ENCODE results near the gene FHIT. TPM values are rescaled to one million over a fixed set of nuclear protein-coding genes. Genes with fewer than 3 reads are reported as not detected.
A peak's percentile ranks its signal among the peaks of the same experiment; 100 is the strongest.

The FHIT gene
- total RNA-seq, 1 donor from 2014 or later, result 23.8 TPM

GRCh38 chr3:60198179-60198720, 1053.0 kb downstream of the FHIT start:
- Mint-ChIP-seq H3K27ac (no peak overlapping the region), H3K36me3 (ENCODE audit: low read depth) (peaks cover 11% of the 10 kb centered on the region), H3K27me3 (no peaks in the 10 kb centered on the region), H3K9me3 (peaks cover 27% of the 10 kb centered on the region), H3K4me1 (peaks cover 13% of the 10 kb centered on the region), H3K4me3 (no peak overlapping the region)
- DNase-seq, result no peak
- intact Hi-C loops (cut with micrococcal nuclease), result loop anchor here (10.0 kb wide), 1 partner anchor 323 kb away; no protein-coding TSS in a partner anchor

DNA sequence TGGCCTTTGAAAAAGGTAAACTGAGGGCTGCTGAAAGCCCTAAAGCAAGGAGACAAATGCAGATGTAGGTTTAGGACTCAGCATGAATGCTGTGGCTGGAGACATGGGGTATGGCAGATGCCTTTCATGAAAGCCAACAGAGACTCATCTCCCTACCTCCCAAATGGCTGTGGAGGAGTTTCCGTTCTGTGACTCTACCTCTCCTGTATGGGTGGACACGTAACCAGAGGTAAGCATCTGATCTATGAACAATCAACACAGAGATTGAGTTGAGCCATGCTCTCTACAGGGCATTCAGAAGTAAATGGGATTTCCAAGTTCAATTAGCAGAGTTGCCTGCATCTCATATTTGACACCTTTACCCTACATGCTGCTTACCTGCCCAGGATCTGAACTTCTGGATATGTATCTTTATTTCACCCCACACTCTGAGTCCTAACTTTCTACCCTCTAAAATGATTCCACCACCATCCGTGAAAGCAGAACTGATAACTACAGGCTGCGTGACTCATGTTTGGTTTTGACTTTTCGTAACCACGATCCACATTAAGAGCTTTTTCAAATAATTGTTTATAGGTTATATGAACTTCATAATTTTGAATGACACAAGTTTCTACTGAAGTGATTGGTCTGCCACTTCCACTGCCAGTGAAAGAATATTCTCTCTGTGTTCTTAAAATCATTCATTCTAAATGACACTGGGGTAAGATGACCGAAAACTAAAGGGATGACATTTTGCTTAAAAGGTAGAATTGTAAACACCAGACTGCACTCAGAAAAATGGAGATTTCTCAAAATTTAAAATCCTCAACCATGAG, 1058.7 kb downstream of the FHIT start:
- Mint-ChIP-seq H3K36me3 (ENCODE audit: low read depth) (peaks cover 21% of the 10 kb centered on the region), H3K27ac (peak overlapping the region; percentile 90), H3K9me3 (peaks cover 14% of the 10 kb centered on the region), H3K4me1 (peaks cover 48% of the 10 kb centered on the region), H3K4me3 (peak overlapping the region; percentile 45), H3K27me3 (no peaks in the 10 kb centered on the region)
- intact Hi-C loops (cut with micrococcal nuclease), result loop anchor here (1.0 to 10.0 kb wide), 9 partner anchors 113 to 1328 kb away; no protein-coding TSS in a partner anchor
- peak; percentile 70 for DNase-seq

DNA sequence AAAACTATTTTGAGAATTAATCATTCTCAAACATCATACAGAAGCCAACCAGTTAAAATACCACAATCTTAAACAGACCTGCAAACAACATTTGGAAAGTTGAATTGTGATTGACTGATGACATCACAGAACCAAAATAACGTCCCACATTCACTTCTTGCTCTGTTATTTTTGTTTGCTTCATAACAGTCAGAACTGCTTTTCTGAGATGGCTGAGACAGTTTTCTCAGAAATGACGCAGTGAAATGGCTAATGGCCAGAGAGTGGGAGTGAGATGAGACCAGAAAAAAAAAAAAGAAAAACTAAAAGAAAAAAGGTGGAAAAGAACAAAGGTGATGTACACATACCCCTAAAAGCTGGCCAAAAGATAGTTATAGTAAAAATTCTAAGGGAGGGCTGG, 1061.2 kb downstream of the FHIT start:
- intact Hi-C loops (cut with micrococcal nuclease), result loop anchor here (5.0 to 10.0 kb wide), 2 partner anchors 315 to 803 kb away; no protein-coding TSS in a partner anchor
- Mint-ChIP-seq H3K27ac (peak overlapping the region; percentile 90), H3K4me3 (peak overlapping the region; percentile 29), H3K36me3 (ENCODE audit: low read depth) (peaks cover 24% of the 10 kb centered on the region), H3K9me3 (peaks cover 14% of the 10 kb centered on the region), H3K27me3 (no peaks in the 10 kb centered on the region), H3K4me1 (peaks cover 53% of the 10 kb centered on the region)
- peak; percentile 68 for DNase-seq

DNA sequence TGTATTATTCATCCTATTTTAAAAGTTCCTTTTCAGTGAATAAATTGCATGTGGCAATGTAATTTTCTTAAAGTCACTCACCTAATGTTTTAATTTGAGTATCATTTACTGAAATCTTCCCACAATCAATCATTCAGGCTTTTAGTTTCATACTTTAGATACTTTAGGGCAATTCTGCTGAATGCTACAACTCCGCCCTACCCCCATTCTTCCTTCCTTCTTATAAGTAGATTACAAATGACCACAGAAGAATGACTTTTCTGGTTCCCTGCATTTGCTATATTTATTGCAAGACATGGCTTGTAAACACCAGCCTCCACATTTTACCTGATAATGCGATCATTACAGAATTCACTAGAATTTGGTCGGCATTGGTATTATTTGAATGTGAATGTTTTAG, 1061.9 kb downstream of the FHIT start:
- intact Hi-C loops (cut with micrococcal nuclease), result loop anchor here (1.0 to 2.0 kb wide), 2 partner anchors 211 to 363 kb away; no protein-coding TSS in a partner anchor
- Mint-ChIP-seq H3K4me1 (peaks cover 48% of the 10 kb centered on the region), H3K9me3 (peaks cover 8% of the 10 kb centered on the region), H3K27ac (peak overlapping the region; percentile 90), H3K36me3 (ENCODE audit: low read depth) (peaks cover 18% of the 10 kb centered on the region), H3K4me3 (peak overlapping the region; percentile 29), H3K27me3 (no peaks in the 10 kb centered on the region)
- no peak for DNase-seq

DNA sequence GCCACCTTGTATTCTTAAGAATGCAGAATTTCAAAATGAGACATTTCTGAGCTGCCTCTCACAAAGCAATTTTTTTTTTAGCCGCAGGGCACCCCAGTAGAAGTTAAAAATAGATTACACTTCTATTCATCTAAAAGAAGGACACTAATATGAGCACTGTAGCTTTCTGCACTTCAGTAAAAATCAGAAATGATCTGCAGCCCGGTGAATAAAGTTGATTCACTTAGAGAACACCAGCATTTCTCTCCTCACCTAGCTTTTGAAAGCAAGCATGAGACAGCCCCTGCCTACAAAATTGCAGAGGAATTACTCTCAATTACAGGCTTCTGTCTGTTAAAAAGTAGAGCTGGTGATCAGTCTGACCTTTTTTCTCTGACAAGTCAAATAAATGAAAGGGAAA, 1062.4 kb downstream of the FHIT start:
- Mint-ChIP-seq H3K9me3 (peaks cover 8% of the 10 kb centered on the region), H3K36me3 (ENCODE audit: low read depth) (peaks cover 17% of the 10 kb centered on the region), H3K4me1 (peaks cover 47% of the 10 kb centered on the region), H3K27ac (peak overlapping the region; percentile 90), H3K4me3 (peak overlapping the region; percentile 29), H3K27me3 (no peaks in the 10 kb centered on the region)
- DNase-seq, result no peak
- intact Hi-C loops (cut with micrococcal nuclease), result loop anchor here (1.0 to 2.0 kb wide), 3 partner anchors 109 to 363 kb away; no protein-coding TSS in a partner anchor

- no peak overlapping the region for H3K27ac Mint-ChIP-seq
- intact Hi-C loops (cut with micrococcal nuclease), result no loop called here
- no peak for DNase-seq
These were observed 1063.9 kb downstream of the FHIT start for GRCh38 chr3:60187343-60187742.

GRCh38 chr3:60186359-60186758, 1064.9 kb downstream of the FHIT start:
- peaks cover 10% of the 10 kb centered on the region for H3K9me3 Mint-ChIP-seq
- DNase-seq, result no peak
- intact Hi-C loops (cut with micrococcal nuclease), result no loop called here
- peaks cover 28% of the 10 kb centered on the region for H3K4me1 Mint-ChIP-seq
- no peak overlapping the region for H3K4me3 Mint-ChIP-seq
- H3K27ac Mint-ChIP-seq, result peak overlapping the region; percentile 70
- H3K27me3 Mint-ChIP-seq, result no peaks in the 10 kb centered on the region
- peaks cover 10% of the 10 kb centered on the region for H3K36me3 Mint-ChIP-seq (ENCODE audit: low read depth)

More at GRCh38 chr3:60187343-60187742, 1063.9 kb downstream of the FHIT start:
- peaks cover 8% of the 10 kb centered on the region for H3K9me3 Mint-ChIP-seq
- peaks cover 8% of the 10 kb centered on the region for H3K36me3 Mint-ChIP-seq (ENCODE audit: low read depth)
- H3K4me3 Mint-ChIP-seq, result no peak overlapping the region
- no peaks in the 10 kb centered on the region for H3K27me3 Mint-ChIP-seq
- peaks cover 35% of the 10 kb centered on the region for H3K4me1 Mint-ChIP-seq

GRCh38 chr3:60185161-60185560, 1066.1 kb downstream of the FHIT start:
- intact Hi-C loops (cut with micrococcal nuclease), result no loop called here
- Mint-ChIP-seq H3K4me1 (peaks cover 23% of the 10 kb centered on the region), H3K27me3 (no peaks in the 10 kb centered on the region), H3K9me3 (peaks cover 8% of the 10 kb centered on the region), H3K36me3 (ENCODE audit: low read depth) (peaks cover 7% of the 10 kb centered on the region), H3K27ac (no peak overlapping the region), H3K4me3 (no peak overlapping the region)
- no peak for DNase-seq

DNA sequence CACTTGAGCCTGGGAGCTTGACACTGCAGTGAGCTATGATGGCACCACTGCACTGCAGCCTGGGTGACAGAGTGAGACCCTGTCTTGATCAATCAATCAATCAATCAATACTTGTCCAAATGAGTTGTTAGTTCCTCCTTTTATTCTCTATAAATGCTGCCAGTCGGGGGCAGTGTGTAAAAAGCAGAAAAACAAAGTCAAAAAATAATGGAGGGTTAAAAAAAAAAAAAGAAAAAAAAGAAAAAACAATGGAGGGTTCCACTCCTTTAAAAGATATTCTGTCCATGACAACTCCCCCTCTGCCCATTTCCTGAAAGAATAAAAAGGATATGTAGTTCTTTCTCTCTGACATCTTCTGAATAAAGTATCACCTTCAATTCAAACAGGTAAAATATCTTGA, 1068.6 kb downstream of the FHIT start:
- no peaks in the 10 kb centered on the region for H3K27me3 Mint-ChIP-seq
- no peak overlapping the region for H3K4me3 Mint-ChIP-seq
- peaks cover 9% of the 10 kb centered on the region for H3K4me1 Mint-ChIP-seq
- no peak overlapping the region for H3K27ac Mint-ChIP-seq
- intact Hi-C loops (cut with micrococcal nuclease), result no loop called here
- peaks cover 8% of the 10 kb centered on the region for H3K9me3 Mint-ChIP-seq
- DNase-seq, result no peak
- H3K36me3 Mint-ChIP-seq (ENCODE audit: low read depth), result peaks cover 6% of the 10 kb centered on the region

DNA sequence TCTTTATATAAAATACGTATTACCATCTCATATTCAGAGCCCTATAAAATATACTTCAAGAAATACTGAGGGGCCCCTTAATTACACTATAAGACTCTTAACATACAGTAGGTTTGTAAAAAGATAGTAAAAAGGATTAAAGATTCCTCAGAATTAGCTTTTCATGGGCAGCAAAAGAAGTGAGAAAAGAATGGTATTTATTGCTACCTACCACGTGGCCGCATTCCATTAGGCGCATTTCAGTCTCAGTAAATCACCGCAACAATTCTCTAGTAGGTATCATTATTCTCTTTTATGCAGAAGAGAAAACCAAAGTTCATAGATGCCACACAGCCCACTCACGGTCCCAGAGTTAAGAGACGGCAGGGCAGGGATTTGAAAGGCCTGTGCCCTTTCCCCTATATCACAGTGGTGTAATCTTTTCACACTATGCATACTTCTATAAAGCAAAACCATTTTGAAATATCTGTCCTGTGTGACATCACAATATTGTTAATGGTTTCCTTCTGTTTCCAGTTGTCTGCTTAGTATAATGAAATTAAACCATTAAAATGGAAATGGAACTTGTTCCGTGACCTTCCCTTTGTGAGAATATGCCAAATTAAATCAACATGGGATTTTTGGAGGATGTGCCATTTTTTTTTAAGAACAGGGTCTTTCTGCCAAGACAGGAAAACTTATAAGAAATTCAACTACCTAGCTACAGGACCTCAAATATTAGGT, 1072.2 kb downstream of the FHIT start:
- intact Hi-C loops (cut with micrococcal nuclease), result no loop called here
- Mint-ChIP-seq H3K27me3 (no peaks in the 10 kb centered on the region), H3K4me3 (no peak overlapping the region), H3K9me3 (peaks cover 3% of the 10 kb centered on the region), H3K27ac (no peak overlapping the region), H3K36me3 (ENCODE audit: low read depth) (peaks cover 2% of the 10 kb centered on the region), H3K4me1 (peaks cover 9% of the 10 kb centered on the region)
- DNase-seq, result no peak

- no peak overlapping the region for H3K27ac Mint-ChIP-seq
- DNase-seq, result no peak
- H3K27me3 Mint-ChIP-seq, result no peaks in the 10 kb centered on the region
- H3K4me1 Mint-ChIP-seq, result peaks cover 9% of the 10 kb centered on the region
- H3K9me3 Mint-ChIP-seq, result peaks cover 3% of the 10 kb centered on the region
- intact Hi-C loops (cut with micrococcal nuclease), result no loop called here
- no peak overlapping the region for H3K4me3 Mint-ChIP-seq
- H3K36me3 Mint-ChIP-seq (ENCODE audit: low read depth), result peaks cover 5% of the 10 kb centered on the region
These were observed 1073.5 kb downstream of the FHIT start for GRCh38 chr3:60177726-60178125.

DNA sequence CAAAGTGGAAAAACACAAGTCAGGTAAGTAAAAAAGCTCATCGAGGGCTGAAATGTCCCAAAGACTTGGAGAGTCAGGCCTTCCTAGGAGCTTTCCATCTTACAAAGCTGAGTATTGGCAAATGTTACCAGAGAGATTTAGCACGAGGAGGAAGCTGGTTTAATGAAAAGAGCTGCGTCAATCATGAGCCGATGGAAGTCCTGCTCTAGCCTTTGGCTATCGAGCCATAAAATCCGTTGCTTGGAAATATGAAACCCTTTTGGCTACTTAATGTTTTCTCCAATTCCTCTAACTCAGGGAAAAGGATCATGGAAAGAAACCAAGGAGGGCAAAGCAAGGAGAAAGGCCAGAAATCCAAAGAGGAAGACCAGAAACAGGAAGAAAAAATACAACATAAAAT, 1074.6 kb downstream of the FHIT start:
- intact Hi-C loops (cut with micrococcal nuclease), result no loop called here
- Mint-ChIP-seq H3K27me3 (no peaks in the 10 kb centered on the region), H3K27ac (no peak overlapping the region), H3K9me3 (peaks cover under 1% of the 10 kb centered on the region), H3K36me3 (ENCODE audit: low read depth) (peaks cover 3% of the 10 kb centered on the region), H3K4me3 (no peak overlapping the region), H3K4me1 (peaks cover 7% of the 10 kb centered on the region)
- no peak for DNase-seq

DNA sequence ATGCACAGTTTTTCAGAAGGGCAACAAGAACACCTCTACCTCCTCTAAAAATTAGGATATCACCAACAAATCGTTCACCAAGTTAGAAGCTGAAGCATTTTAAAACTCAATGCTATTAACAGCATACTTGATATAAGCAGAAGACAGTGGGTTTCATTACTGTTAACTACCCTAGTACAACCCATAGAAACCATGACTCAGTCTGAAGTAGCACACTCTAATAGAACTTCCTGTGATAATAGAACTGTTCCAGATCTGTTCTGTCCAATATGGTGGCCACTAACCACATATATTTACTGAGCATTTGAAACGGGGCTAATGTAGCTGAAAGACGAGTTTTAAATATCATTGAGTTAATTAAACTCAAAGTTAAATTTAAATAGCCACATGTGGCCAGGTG, 1075.6 kb downstream of the FHIT start:
- Mint-ChIP-seq H3K9me3 (no peaks in the 10 kb centered on the region), H3K4me1 (peaks cover 10% of the 10 kb centered on the region), H3K27ac (no peak overlapping the region), H3K27me3 (no peaks in the 10 kb centered on the region), H3K36me3 (ENCODE audit: low read depth) (peaks cover 3% of the 10 kb centered on the region), H3K4me3 (no peak overlapping the region)
- intact Hi-C loops (cut with micrococcal nuclease), result no loop called here
- no peak for DNase-seq

GRCh38 chr3:60169755-60170154, 1081.5 kb downstream of the FHIT start:
- intact Hi-C loops (cut with micrococcal nuclease), result no loop called here
- H3K4me1 Mint-ChIP-seq, result peaks cover 2% of the 10 kb centered on the region
- H3K36me3 Mint-ChIP-seq (ENCODE audit: low read depth), result peaks cover 3% of the 10 kb centered on the region
- no peaks in the 10 kb centered on the region for H3K27me3 Mint-ChIP-seq
- DNase-seq, result no peak
- no peak overlapping the region for H3K27ac Mint-ChIP-seq
- H3K4me3 Mint-ChIP-seq, result no peak overlapping the region
- peaks cover 12% of the 10 kb centered on the region for H3K9me3 Mint-ChIP-seq
